ENCODE results near the gene KRT6B. TPM values are rescaled to one million over a fixed set of nuclear protein-coding genes. Genes with fewer than 3 reads are reported as not detected.

KRT6B gene
- total RNA-seq, 1 donor from 2014 or later: not detected

DNA sequence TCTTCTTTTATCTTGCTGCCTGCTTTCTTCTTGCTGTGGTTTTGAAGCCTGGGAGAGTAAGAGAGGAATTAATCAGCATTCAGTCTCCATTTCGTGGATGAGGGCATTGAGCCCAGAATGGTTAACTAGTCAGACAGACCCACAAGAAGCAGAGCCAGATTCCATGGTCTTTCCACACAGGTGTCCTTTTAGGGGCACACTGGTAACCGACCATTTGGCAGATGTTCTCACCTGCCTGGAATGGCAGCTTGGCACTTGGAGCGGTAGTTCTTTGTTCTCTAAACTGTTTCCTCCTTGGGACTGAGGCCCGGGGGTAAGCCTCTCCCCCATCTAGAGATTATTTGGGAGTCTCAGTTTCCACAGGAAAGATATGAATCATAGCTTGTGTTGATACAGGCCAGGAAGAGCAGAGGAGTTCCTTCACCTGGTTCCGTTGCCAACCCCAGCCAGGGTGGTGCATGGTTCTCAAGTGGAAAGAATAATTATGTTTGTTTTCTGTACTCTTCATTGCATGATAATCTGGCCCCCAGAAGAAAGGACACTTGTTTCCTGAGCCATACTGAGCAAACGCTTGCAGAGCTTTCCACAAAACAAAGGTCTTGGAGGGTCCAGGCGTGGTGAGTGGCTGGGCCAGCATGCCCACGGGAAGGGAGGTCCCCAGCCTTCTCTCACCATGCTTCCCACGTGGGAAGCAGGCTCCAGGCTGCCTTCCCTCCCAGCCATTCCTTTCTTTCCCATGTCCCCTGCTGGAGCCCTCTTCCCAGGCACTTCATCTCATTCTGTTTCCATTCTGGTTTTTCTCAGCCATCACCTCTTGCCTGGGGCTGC is 15.7 kb downstream of the KRT6B start:
- POLR2A ChIA-PET: no interaction called here
- no peak for ATAC-seq (ENCODE audit: low read depth)

GRCh38 chr12:52435659-52435999 is 16.3 kb downstream of the KRT6B start:
- POLR2A ChIA-PET: no interaction called here
- H3K4me1 Mint-ChIP-seq: no peaks in the 10 kb centered on the region
- CTCF ChIA-PET: no interaction called here
- H3K27ac Mint-ChIP-seq: no peak overlapping the region
- DNase-seq: no peak
- ATAC-seq (ENCODE audit: low read depth): no peak
- H3K4me3 Mint-ChIP-seq: no peak overlapping the region
- no peaks in the 10 kb centered on the region for H3K36me3 Mint-ChIP-seq (ENCODE audit: low read depth)
- intact Hi-C loops (cut with micrococcal nuclease): no loop called here
- H3K9me3 Mint-ChIP-seq: no peaks in the 10 kb centered on the region
- H3K27me3 Mint-ChIP-seq: peaks cover 14% of the 10 kb centered on the region
- TF ChIP-seq, protein P1, sequence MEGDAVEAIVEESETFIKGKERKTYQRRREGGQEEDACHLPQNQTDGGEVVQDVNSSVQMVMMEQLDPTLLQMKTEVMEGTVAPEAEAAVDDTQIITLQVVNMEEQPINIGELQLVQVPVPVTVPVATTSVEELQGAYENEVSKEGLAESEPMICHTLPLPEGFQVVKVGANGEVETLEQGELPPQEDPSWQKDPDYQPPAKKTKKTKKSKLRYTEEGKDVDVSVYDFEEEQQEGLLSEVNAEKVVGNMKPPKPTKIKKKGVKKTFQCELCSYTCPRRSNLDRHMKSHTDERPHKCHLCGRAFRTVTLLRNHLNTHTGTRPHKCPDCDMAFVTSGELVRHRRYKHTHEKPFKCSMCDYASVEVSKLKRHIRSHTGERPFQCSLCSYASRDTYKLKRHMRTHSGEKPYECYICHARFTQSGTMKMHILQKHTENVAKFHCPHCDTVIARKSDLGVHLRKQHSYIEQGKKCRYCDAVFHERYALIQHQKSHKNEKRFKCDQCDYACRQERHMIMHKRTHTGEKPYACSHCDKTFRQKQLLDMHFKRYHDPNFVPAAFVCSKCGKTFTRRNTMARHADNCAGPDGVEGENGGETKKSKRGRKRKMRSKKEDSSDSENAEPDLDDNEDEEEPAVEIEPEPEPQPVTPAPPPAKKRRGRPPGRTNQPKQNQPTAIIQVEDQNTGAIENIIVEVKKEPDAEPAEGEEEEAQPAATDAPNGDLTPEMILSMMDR (IDR thresholded peaks at IDR 0.05): no peak

More for the DNA sequence above, 15.7 kb downstream of the KRT6B start:
- intact Hi-C loops (cut with micrococcal nuclease): no loop called here
- Mint-ChIP-seq H3K36me3 (ENCODE audit: low read depth) (no peaks in the 10 kb centered on the region), H3K9me3 (no peaks in the 10 kb centered on the region), H3K4me1 (no peaks in the 10 kb centered on the region), H3K27ac (no peak overlapping the region), H3K27me3 (peaks cover 14% of the 10 kb centered on the region), H3K4me3 (no peak overlapping the region)
- TF ChIP-seq, protein P1 (IDR thresholded peaks at IDR 0.05): no peak
- CTCF ChIA-PET: no interaction called here
- no peak for DNase-seq

GRCh38 chr12:52434760-52435530 is 17.0 kb downstream of the KRT6B start:
- DNase-seq: no peak
- Mint-ChIP-seq H3K27ac (no peak overlapping the region), H3K4me1 (no peaks in the 10 kb centered on the region), H3K27me3 (peaks cover 14% of the 10 kb centered on the region), H3K4me3 (no peak overlapping the region), H3K36me3 (ENCODE audit: low read depth) (no peaks in the 10 kb centered on the region), H3K9me3 (no peaks in the 10 kb centered on the region)
- intact Hi-C loops (cut with micrococcal nuclease): no loop called here
- ATAC-seq (ENCODE audit: low read depth): no peak
- CTCF ChIA-PET: no interaction called here
- TF ChIP-seq, protein P1 (IDR thresholded peaks at IDR 0.05): no peak
- POLR2A ChIA-PET: no interaction called here

- Mint-ChIP-seq H3K4me1 (no peaks in the 10 kb centered on the region), H3K4me3 (no peak within 1 kb of the TSS), H3K27me3 (peaks cover 15% of the 10 kb centered on the region), H3K27ac (no peak within 1 kb of the TSS), H3K36me3 (ENCODE audit: low read depth) (no peaks in the 10 kb centered on the region), H3K9me3 (no peaks in the 10 kb centered on the region)
- intact Hi-C loops (cut with micrococcal nuclease): no loop called here
- no peak for DNase-seq
- ATAC-seq (ENCODE audit: low read depth): no peak
- TF ChIP-seq, protein P1 (IDR thresholded peaks at IDR 0.05): no peak
- CTCF ChIA-PET: no interaction called here
- POLR2A ChIA-PET: no interaction called here
These were observed 17.7 kb downstream of the KRT6B start, which contains the start of gene KRT75 for GRCh38 chr12:52434081-52434733. Gene KRT75 (minus strand): TSS chr12:52434371. CDS start chr12:52434304, 67 bp downstream.
